C4-2B (cell line): ENCODE data around the gene SLC6A7.

Source experiments
- H3K27ac ChIP-seq: fragments of 450-650 bp; 2 replicates; pipeline ENCODE4 v1.5.1; 2017
- CTCF ChIP-seq: fragments of 450-650 bp; conservative IDR thresholded peaks from 2 replicates; pipeline ENCODE4 v1.5.1; 2017; ENCODE audit warnings: mild to moderate bottlenecking
- ZFX ChIP-seq: fragments of 450-650 bp; IDR thresholded peaks from 2 replicates; pipeline ENCODE4 v1.6.1; 2017

The SLC6A7 gene

GRCh38 chr5:150204590-150204960 is 14.7 kb downstream of the SLC6A7 start:
- no peak for TF ChIP-seq CTCF
- TF ChIP-seq ZFX = no peak
- H3K27ac ChIP-seq = no peak overlapping the region

GRCh38 chr5:150206098-150206778 is 16.4 kb downstream of the SLC6A7 start:
- TF ChIP-seq CTCF (no peak), ZFX (no peak)
- H3K27ac ChIP-seq = no peak overlapping the region

- no peak for TF ChIP-seq CTCF
- no peak overlapping the region for H3K27ac ChIP-seq
These were observed 16.9 kb downstream of the SLC6A7 start for GRCh38 chr5:150206779-150207115.

GRCh38 chr5:150208187-150209098 is 18.6 kb downstream of the SLC6A7 start:
- TF ChIP-seq ZFX = no peak
- TF ChIP-seq CTCF = no peak
- H3K27ac ChIP-seq = no peak overlapping the region

GRCh38 chr5:150209099-150209635 is 19.3 kb downstream of the SLC6A7 start:
- no peak for TF ChIP-seq ZFX
- TF ChIP-seq CTCF = no peak
- H3K27ac ChIP-seq = no peak overlapping the region

GRCh38 chr5:150210644-150211043 is 20.8 kb downstream of the SLC6A7 start:
- H3K27ac ChIP-seq = no peak overlapping the region
- TF ChIP-seq ZFX = no peak
- no peak for TF ChIP-seq CTCF
